DMS 273 (cell line): ENCODE results near the gene PACRG.

Experiments
- DNase-seq: peaks from one replicate; lab custom pipeline; 2025; ENCODE audit not compliant: unreplicated experiment; lab: John Stamatoyannopoulos, UW

Gene PACRG

GRCh38 chr6:162862462-162862861 is 134.7 kb downstream of the PACRG start:
- DNase-seq, result no peak

GRCh38 chr6:162862941-162863340 is 135.2 kb downstream of the PACRG start:
- DNase-seq, result no peak

- DNase-seq, result no peak
Observed at GRCh38 chr6:162863821-162864220, 136.0 kb downstream of the PACRG start.

GRCh38 chr6:162864911-162865310 is 137.1 kb downstream of the PACRG start:
- DNase-seq, result no peak

- DNase-seq, result no peak
Observed at GRCh38 chr6:162866656-162867055, 138.9 kb downstream of the PACRG start.

GRCh38 chr6:162868397-162868796 is 140.6 kb downstream of the PACRG start:
- no peak for DNase-seq

GRCh38 chr6:162871966-162872365 is 144.2 kb downstream of the PACRG start:
- DNase-seq, result no peak

- no peak for DNase-seq
Observed at GRCh38 chr6:162873537-162873936, 145.8 kb downstream of the PACRG start.

- no peak for DNase-seq
Observed at GRCh38 chr6:162875070-162875469, 147.3 kb downstream of the PACRG start.

GRCh38 chr6:162882801-162883481 is 155.2 kb downstream of the PACRG start:
- no peak for DNase-seq

GRCh38 chr6:162887981-162888689 is 160.4 kb downstream of the PACRG start:
- DNase-seq, result no peak

GRCh38 chr6:162889303-162889702 is 161.5 kb downstream of the PACRG start:
- no peak for DNase-seq

- no peak for DNase-seq
Observed at GRCh38 chr6:162898011-162898410, 170.2 kb downstream of the PACRG start.

GRCh38 chr6:162899148-162899547 is 171.4 kb downstream of the PACRG start:
- DNase-seq, result no peak

- no peak for DNase-seq
Observed at GRCh38 chr6:162900503-162900902, 172.7 kb downstream of the PACRG start.

- no peak for DNase-seq
Observed at GRCh38 chr6:162904069-162904663, 176.4 kb downstream of the PACRG start.

GRCh38 chr6:162906479-162906878 is 178.7 kb downstream of the PACRG start:
- no peak for DNase-seq

GRCh38 chr6:162907876-162908481 is 180.2 kb downstream of the PACRG start:
- DNase-seq, result peak; percentile 52

- no peak for DNase-seq
Observed at GRCh38 chr6:162913206-162913605, 185.4 kb downstream of the PACRG start.

GRCh38 chr6:162917506-162917905 is 189.7 kb downstream of the PACRG start:
- no peak for DNase-seq

GRCh38 chr6:162921062-162921461 is 193.3 kb downstream of the PACRG start:
- DNase-seq, result no peak

- DNase-seq, result no peak
Observed at GRCh38 chr6:162921510-162922040, 193.8 kb downstream of the PACRG start.
